Nucleus accumbens (tissue), 56 donors: ENCODE measurements around the gene PPP6R3.

Experiments used
- DNase-seq, 56 donors: peaks; one replicate each; lab custom pipeline; 2025; lab: John Stamatoyannopoulos, UW

Gene PPP6R3

DNA sequence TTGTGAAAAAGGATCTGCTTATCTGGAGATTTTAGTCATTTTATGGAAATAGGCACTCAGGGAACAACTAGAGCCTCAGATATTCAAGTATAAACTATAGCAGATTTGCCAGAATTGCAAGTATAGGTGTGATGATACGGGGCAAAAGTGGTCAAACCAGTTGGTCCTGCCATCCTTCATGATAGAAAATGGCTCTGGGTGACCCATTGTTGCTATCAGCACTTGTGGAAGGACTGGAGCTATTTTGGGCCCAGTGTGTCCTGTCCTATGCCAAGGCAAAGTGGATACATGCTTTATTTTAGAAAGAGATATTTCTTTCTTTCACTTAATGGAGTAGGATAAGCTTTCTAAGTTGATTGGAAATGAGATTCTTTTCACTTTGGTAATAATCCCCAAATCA lies 85.2 kb downstream of the PPP6R3 start:
- DNase-seq = no peak

GRCh38 chr11:68546555-68546954 lies 86.0 kb downstream of the PPP6R3 start:
- no peak for DNase-seq

DNA sequence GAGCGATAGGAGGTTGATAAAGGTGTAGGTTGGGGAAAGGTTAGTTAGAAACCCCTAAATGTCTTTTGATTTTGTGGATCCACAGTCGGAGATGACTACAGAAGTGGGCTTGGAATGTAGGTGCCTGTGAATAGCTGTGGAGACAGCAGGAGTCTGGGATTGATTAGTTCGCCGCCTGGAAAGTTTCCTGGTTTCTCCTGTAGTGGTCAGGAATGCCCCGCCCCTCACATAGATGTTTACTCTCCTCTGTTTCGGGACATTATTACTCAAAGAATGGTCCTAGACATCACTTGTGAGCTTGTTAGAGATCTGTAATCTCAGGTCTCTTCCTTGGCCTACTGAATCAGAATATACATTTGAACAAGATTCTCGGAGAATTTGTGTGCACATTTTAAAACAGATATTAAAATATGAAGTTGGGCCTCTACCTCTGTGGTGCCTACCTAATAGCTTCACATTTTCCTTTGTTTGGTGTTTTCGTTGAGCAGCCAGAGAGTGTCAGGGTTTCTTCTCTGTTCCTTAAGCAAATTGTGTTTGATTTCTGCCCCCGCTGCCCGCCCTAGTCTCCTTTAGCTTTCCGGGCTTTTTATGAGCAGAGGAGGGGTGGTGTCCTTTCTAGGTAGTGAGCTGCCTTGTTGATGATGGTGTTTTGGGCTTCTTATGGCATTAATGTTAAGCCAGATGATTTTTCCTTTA lies 89.4 kb downstream of the PPP6R3 start:
- DNase-seq = no peak

- no peak for DNase-seq
These were observed 89.9 kb downstream of the PPP6R3 start for GRCh38 chr11:68550485-68550817.

GRCh38 chr11:68551223-68551622 lies 90.7 kb downstream of the PPP6R3 start:
- DNase-seq = no peak

- DNase-seq = no peak
These were observed 91.2 kb downstream of the PPP6R3 start for GRCh38 chr11:68551777-68552176.

DNA sequence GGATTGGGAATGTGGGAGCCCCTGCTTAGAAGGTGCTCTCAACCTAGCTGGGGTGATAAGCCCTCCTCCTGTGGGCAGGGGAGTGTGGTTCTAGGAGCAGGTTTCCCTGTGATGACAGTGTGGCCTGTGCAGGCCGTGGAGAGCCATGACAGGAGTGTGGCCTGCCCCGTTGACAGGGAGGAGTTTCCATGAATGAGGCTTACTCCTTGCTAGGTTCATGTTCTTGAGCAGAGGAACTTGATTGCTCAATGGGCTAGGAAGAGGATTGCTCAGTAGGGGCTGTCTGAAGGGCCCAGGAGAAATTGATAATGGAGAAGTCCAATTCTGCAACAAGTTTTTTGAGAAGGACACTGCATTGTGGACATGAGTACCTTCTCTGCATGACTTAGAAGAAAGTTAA lies 92.0 kb downstream of the PPP6R3 start:
- DNase-seq = no peak

GRCh38 chr11:68560216-68560615 lies 99.7 kb downstream of the PPP6R3 start:
- DNase-seq = no peak

DNA sequence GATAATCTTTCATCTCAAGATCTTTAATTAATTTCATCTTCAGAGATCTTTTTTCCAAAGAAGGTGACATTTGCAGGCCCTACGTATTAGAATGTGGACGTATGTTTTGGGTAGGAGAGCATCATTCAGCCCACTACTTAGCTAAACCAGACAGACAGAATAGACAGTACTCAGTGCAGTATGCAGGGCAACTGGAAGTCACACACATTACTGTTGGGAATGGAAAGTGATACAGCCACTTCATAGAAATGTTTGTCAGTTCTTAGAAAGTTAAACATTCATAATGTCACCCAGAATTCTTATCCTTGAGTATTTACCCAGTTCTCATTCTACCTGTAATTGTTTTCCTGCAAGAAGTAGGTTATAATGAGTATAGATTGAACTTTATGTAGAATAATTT lies 102.9 kb downstream of the PPP6R3 start:
- no peak for DNase-seq

DNA sequence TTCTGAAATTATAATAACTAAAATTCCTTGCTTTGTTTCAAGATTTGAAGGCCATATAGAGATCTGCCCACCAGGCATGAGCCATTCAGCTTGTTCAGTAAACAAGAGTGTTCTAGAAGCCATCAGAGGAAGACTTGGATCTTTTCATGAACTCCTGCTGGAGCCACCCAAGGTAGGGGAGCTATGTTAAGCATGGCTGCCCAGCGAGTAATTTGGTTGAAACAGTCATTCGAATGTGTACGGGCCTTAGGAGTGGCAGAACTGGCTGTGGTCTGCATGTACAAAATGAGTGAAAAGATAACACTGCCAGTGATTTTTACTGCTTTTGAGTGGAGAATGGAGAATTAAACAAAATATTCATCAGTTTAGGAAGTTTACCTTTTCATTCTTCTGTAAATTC lies 103.7 kb downstream of the PPP6R3 start:
- no peak for DNase-seq

DNA sequence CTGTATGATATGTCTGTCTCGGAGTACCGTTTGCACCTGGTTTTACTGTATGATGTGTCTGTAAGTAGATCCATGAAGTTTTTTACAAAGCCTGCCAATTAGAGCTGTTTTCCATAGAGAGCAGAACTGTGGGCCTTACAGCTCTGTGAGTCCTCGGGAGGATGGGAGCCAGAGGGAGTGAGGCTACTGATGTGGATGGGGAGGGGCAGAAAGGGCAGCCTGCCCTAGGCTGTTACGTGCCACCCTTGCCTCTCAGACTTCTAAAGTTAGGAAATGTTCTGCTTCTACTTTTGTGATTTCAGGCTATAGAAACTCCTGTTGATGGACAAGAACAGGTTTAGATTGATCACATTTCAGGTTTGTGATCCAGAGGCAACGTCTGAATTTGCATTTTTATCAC lies 105.2 kb downstream of the PPP6R3 start:
- DNase-seq = no peak

- DNase-seq = no peak
These were observed 107.0 kb downstream of the PPP6R3 start for GRCh38 chr11:68567553-68567952.

- no peak for DNase-seq
These were observed 108.8 kb downstream of the PPP6R3 start for GRCh38 chr11:68569357-68569756.

DNA sequence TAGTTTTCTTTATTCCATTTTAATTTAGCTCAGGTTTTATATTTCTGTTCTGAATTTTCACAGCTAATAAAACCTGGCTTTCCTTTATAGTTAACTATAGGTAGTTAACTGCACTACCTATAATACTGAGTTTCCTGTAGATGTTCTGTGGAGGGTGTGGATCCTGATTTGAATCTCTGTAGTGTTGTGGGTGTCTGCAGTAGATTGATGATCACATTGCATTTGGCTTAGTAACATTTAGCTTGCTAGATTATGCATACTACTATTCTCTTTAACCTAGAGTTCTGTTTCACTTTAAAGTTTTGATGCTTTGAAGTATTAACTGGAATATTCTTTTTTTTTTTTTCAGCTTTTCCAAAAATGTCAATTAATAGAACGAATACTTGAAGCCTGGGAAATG lies 110.1 kb downstream of the PPP6R3 start:
- DNase-seq = no peak

- DNase-seq = no peak
These were observed 113.8 kb downstream of the PPP6R3 start for GRCh38 chr11:68574308-68574707.

GRCh38 chr11:68575025-68575665 lies 114.6 kb downstream of the PPP6R3 start:
- DNase-seq = no peak

DNA sequence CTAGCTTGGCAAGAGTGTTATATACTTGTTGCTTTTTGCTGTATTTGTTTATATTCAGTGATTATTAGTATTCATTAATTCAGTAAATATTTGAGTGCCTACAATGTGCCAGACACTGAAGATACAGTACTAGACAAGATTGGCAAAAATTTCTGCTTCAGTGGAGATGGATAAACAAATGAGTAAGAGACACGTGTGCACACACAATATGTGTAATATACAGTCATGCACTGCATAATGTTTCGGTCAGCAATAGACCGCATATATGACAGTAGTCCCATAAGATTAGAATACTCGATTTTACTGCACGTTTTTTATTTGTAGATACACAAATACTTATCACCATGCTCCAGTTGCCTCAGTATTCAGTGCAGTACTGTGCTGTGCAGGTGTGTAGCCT lies 118.9 kb downstream of the PPP6R3 start:
- no peak for DNase-seq

DNA sequence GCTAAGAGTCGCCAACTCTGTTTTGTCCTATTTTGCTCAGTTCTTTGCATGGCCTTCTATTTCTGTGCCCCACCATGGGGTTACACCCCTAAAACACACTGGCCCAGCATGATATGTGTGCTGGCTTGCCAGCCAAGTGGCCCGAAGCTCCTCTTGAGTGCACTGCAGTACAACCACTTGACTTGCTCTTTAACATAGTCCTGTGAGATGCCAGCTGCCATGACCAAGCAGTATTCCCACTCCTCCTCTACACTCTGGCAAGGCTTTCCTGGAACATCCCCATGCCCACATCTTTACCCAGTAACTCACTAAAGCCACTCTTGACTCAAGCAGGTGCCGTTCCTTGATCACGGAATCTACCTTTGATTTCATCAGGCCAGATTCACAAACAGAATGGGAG lies 120.9 kb downstream of the PPP6R3 start:
- DNase-seq = no peak

GRCh38 chr11:68581901-68582300 lies 121.3 kb downstream of the PPP6R3 start:
- DNase-seq = no peak

- DNase-seq = no peak
These were observed 122.0 kb downstream of the PPP6R3 start for GRCh38 chr11:68582416-68583040.

DNA sequence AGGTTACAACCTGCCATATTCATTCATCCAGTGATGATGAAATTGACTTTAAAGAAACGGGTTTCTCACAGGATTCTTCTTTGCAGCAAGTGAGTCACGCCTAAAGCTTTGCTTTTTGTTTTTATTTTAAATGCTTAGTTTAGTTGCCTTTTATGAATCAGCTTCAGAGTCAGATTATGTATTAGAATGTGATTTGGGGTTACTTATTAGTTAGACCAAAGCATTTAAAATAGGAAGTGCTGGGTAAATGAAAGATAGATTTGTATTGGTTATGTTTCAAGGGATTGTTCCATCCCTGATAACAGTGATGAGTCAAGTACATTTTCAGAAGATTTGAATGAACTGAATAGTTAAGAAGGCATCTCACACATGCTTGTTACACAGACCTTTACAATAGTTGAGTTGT lies 122.5 kb downstream of the PPP6R3 start:
- DNase-seq = no peak

- peak in 9 of 56 donors; percentile 1 to 35 (median 4) for DNase-seq
These were observed 123.5 kb downstream of the PPP6R3 start for GRCh38 chr11:68584097-68584496.
